ENCODE data around the gene KRT9.

Gene KRT9

DNA sequence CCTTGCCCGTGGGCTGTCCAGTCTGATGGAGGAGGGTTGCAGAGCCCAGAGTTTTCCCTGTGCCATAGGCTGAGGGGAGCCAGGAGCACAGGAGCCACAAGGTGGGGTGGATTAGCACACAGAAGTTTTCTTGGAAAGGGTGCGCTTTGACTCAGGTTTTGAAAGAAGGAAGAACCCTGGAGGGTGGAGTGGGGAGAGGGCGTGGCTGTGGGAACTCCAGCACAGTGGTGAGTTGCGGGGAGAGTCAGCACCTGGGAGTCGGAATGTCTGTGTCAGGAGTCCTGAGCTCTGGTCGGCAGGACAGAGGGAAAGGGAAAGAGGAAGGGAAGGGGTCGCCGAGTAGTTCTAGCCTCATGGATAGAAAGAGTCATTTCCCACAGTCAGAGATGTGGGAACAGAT, 23.7 kb upstream of the KRT9 start:
- H3K9ac ChIP-seq: no peak overlapping the region
- TF ChIP-seq, protein P1, sequence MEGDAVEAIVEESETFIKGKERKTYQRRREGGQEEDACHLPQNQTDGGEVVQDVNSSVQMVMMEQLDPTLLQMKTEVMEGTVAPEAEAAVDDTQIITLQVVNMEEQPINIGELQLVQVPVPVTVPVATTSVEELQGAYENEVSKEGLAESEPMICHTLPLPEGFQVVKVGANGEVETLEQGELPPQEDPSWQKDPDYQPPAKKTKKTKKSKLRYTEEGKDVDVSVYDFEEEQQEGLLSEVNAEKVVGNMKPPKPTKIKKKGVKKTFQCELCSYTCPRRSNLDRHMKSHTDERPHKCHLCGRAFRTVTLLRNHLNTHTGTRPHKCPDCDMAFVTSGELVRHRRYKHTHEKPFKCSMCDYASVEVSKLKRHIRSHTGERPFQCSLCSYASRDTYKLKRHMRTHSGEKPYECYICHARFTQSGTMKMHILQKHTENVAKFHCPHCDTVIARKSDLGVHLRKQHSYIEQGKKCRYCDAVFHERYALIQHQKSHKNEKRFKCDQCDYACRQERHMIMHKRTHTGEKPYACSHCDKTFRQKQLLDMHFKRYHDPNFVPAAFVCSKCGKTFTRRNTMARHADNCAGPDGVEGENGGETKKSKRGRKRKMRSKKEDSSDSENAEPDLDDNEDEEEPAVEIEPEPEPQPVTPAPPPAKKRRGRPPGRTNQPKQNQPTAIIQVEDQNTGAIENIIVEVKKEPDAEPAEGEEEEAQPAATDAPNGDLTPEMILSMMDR (IDR thresholded peaks at IDR 0.05): no peak
- no peak overlapping the region for H2AFZ ChIP-seq
- H3K27me3 ChIP-seq (ENCODE audit: control insufficient read depth, insufficient read depth, low read length): no peaks in the 10 kb centered on the region
- no peak overlapping the region for H3K27ac ChIP-seq
- no peak overlapping the region for H3K4me2 ChIP-seq (ENCODE audit: low read length)
- H3K9me3 ChIP-seq (ENCODE audit: control insufficient read depth, low read length): no peaks in the 10 kb centered on the region
- no peaks in the 10 kb centered on the region for H3K4me1 ChIP-seq
- H3K36me3 ChIP-seq (ENCODE audit: control insufficient read depth, insufficient read depth, low read length): no peaks in the 10 kb centered on the region
- H3K4me3 ChIP-seq (ENCODE audit: low read depth, low read length): no peak overlapping the region
- no peaks in the 10 kb centered on the region for H3K79me2 ChIP-seq

DNA sequence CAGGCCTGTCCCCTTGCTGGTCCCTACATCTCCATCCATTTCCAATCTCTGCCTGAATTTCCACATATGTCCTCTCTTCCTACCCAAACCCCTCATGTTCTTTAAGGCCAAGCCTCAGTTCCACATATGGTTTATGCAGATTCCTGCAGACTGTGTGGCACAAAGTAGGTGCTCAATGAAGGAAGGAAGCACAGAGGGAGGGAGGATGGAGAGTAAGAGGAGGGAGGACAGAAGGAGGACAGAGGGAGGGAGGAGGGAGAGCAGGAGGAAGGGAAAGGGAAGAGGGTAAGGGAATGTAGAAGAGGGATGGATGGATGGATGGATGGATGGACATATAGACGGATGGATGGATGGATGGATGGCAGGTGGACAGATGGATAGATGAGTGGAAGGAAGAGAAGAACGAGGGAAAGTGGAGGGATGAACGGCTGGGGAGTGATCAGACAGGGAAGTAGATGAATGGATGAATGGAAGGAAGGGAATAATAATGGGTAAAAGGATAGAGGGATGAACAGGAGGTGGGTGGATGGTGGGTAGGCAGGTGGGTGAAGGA, 22.6 kb upstream of the KRT9 start:
- TF ChIP-seq, protein P1 (IDR thresholded peaks at IDR 0.05): no peak
- no peaks in the 10 kb centered on the region for H3K9me3 ChIP-seq (ENCODE audit: control insufficient read depth, low read length)
- H2AFZ ChIP-seq: no peak overlapping the region
- no peak overlapping the region for H3K4me2 ChIP-seq (ENCODE audit: low read length)
- H3K4me3 ChIP-seq (ENCODE audit: low read depth, low read length): no peak overlapping the region
- H3K4me1 ChIP-seq: no peaks in the 10 kb centered on the region
- H3K27ac ChIP-seq: no peak overlapping the region
- no peaks in the 10 kb centered on the region for H3K36me3 ChIP-seq (ENCODE audit: control insufficient read depth, insufficient read depth, low read length)
- no peaks in the 10 kb centered on the region for H3K79me2 ChIP-seq
- no peaks in the 10 kb centered on the region for H3K27me3 ChIP-seq (ENCODE audit: control insufficient read depth, insufficient read depth, low read length)
- H3K9ac ChIP-seq: no peak overlapping the region

DNA sequence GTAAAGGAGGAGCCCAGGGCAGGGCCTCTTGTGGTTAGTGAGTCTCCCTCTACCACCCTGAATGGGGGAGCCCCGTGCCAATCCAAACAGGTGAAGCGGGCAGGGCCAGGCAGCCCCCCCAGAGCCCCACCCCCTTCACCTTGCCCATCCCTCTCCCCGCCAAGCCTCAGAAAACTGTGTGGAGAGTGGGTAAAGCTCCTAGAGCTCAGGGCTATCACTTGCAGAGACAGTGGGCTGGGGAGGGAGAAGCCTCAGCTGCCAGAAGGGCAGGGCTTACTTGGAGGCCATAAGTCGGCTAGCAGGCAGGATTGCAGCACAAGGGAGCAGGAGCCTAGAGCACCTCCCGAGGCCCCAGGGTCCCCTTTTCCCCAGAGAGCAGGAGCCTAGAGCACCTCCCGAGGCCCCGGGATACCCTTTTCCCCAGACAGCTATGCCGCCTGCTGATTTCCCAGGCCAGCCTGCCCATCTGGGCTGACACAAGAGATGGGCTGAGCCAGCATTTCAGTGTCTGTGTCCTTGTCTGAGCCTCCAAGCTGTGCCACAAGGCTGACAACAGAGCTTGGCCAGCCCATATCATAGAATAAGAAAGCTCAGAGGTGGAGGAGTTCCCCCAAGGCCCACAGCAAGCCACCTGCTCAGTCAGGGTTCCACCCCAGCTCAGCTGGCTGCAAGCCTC, 21.6 kb upstream of the KRT9 start:
- no peak overlapping the region for H3K27ac ChIP-seq
- H3K79me2 ChIP-seq: no peaks in the 10 kb centered on the region
- no peak overlapping the region for H3K9ac ChIP-seq
- H3K36me3 ChIP-seq (ENCODE audit: control insufficient read depth, insufficient read depth, low read length): no peaks in the 10 kb centered on the region
- no peaks in the 10 kb centered on the region for H3K9me3 ChIP-seq (ENCODE audit: control insufficient read depth, low read length)
- no peak overlapping the region for H3K4me2 ChIP-seq (ENCODE audit: low read length)
- no peaks in the 10 kb centered on the region for H3K27me3 ChIP-seq (ENCODE audit: control insufficient read depth, insufficient read depth, low read length)
- H2AFZ ChIP-seq: no peak overlapping the region
- H3K4me3 ChIP-seq (ENCODE audit: low read depth, low read length): no peak overlapping the region
- TF ChIP-seq, protein P1 (IDR thresholded peaks at IDR 0.05): no peak
- no peaks in the 10 kb centered on the region for H3K4me1 ChIP-seq

DNA sequence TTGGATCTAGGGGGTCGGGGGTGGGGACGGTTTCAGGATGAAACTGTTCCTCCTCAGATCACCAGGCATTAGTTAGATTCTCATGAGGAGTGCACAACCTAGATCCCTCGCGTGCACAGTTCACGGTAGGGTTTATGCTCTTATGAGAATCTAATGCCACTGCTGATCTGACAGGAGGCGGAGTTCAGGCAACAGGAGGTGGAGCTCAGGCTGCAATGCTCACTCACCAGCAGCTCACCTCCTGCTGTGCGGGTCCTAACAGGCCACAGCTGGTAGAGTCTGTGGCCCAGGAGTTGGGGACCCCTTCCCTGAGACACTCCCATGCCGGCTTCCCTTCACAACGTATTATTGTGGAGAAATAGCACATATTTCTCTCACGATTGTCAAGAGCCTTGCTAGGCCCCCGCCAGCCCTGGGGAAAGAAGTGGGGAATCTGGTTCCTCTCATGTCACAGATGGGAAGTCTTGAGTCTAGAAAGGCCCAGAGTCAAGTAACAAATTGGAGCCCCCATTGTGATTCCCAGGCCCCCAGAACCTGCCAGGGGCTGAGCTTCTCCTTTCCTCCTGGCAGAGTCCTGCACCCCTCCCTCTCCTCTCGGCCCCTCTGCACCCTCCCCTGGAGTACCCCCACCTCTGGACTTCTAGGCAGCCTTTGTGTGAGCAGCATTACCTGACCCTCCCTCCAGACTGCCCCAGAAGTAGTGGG, 20.9 kb upstream of the KRT9 start:
- H3K36me3 ChIP-seq (ENCODE audit: control insufficient read depth, insufficient read depth, low read length): no peaks in the 10 kb centered on the region
- no peak overlapping the region for H3K27ac ChIP-seq
- TF ChIP-seq, protein P1 (IDR thresholded peaks at IDR 0.05): no peak

More for the DNA sequence above, 20.9 kb upstream of the KRT9 start:
- Histone ChIP-seq H3K9me3 (ENCODE audit: control insufficient read depth, low read length) (no peaks in the 10 kb centered on the region), H3K4me2 (ENCODE audit: low read length) (no peak overlapping the region), H3K9ac (no peak overlapping the region), H2AFZ (no peak overlapping the region), H3K27me3 (ENCODE audit: control insufficient read depth, insufficient read depth, low read length) (no peaks in the 10 kb centered on the region), H3K4me1 (no peaks in the 10 kb centered on the region), H3K4me3 (ENCODE audit: low read depth, low read length) (no peak overlapping the region), H3K79me2 (no peaks in the 10 kb centered on the region)

All from parathyroid adenoma (tissue), 2 donors.